ENCODE results near the gene GJB5. TPM values are rescaled to one million over a fixed set of nuclear protein-coding genes. Genes with fewer than 3 reads are reported as not detected.

GJB5 gene
- total RNA-seq, 2 experiments from 2014 or later, result not detected

DNA sequence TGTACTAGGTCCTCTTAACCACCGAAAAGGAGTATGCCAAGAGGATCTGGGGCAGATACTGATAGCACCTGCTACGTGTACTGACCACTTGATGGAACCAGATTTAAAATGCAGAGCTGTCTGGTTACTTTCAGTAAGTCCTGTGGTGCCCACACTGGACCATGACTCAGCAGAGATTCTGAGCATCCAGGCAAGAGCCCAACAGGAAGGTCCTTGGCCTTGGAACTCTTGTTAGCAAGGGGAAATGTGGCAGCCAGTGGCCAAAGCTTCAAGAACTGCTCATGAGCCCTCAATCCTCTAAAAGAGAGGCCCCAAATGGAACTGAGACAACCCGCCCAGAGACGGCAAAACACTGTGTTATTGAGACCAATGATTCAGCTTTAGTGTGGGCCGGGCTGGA, 4.2 kb upstream of the GJB5 start:
- Mint-ChIP-seq H3K4me3 (no peak overlapping the region), H3K27me3 (peaks cover 6% of the 10 kb centered on the region), H3K36me3 (ENCODE audit: low read depth) (no peaks in the 10 kb centered on the region), H3K4me1 (no peaks in the 10 kb centered on the region), H3K27ac (no peak overlapping the region), H3K9me3 (no peaks in the 10 kb centered on the region)
- ChIA-PET POLR2A (no interaction called here), CTCF (interaction anchor here (3.4 kb wide), 1 partner anchor 8 kb away, joined by 18 read pairs; no protein-coding TSS in a partner anchor)
- DNase-seq, result no peak

DNA sequence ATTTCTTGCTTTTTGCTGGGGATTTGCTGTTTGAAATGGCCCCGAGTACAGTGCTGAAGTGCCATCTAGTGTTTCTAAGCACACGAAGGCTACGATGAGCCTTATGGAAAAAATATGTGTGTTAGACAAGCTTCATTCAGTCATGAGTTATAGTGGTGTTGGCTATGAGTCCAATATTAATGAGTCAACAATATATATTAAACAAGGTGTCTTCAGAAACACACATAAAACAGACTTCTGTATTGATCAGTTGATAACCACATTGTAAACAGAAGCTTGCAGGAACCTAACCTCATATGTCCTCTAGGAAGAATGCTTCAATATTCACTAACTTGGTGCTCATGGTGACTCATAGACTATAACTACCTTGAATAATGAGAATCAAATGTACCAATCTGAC, 1.7 kb upstream of the GJB5 start:
- Mint-ChIP-seq H3K27me3 (peaks cover 6% of the 10 kb centered on the region), H3K4me1 (no peaks in the 10 kb centered on the region), H3K4me3 (no peak overlapping the region), H3K27ac (no peak overlapping the region), H3K9me3 (no peaks in the 10 kb centered on the region), H3K36me3 (ENCODE audit: low read depth) (no peaks in the 10 kb centered on the region)
- POLR2A ChIA-PET, result no interaction called here
- CTCF ChIA-PET, result interaction anchor here (3.4 kb wide), 1 partner anchor 10 kb away, joined by 18 read pairs; no protein-coding TSS in a partner anchor
- DNase-seq, result no peak

DNA sequence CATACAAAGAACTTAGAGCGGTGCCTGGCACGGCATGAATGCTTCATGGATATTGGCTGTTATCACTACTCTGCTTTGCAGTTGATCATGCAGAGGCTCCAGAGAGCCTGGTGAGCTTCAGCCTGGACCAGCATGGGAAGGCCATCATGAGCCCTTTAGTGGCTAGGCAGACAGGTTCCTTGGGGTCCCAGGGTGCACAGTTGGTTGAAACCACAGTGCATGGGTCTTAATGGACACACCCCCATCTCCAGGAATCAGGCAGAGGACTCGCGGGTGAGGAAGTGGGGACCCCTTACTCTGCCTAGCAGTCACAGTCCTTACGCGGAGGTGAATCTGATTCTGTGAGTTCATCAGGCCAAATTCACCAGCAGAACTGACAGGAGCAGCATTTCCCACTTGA, 1.1 kb downstream of the GJB5 start:
- Mint-ChIP-seq H3K27me3 (peaks cover 4% of the 10 kb centered on the region), H3K4me3 (no peak overlapping the region), H3K27ac (no peak overlapping the region), H3K36me3 (ENCODE audit: low read depth) (no peaks in the 10 kb centered on the region), H3K4me1 (no peaks in the 10 kb centered on the region), H3K9me3 (no peaks in the 10 kb centered on the region)
- ChIA-PET CTCF (no interaction called here), POLR2A (no interaction called here)
- DNase-seq, result no peak

DNA sequence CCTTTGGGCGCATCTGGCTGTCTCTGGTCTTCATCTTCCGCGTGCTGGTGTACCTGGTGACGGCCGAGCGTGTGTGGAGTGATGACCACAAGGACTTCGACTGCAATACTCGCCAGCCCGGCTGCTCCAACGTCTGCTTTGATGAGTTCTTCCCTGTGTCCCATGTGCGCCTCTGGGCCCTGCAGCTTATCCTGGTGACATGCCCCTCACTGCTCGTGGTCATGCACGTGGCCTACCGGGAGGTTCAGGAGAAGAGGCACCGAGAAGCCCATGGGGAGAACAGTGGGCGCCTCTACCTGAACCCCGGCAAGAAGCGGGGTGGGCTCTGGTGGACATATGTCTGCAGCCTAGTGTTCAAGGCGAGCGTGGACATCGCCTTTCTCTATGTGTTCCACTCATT, 2.5 kb downstream of the GJB5 start:
- no peak for DNase-seq
- POLR2A ChIA-PET, result no interaction called here
- Mint-ChIP-seq H3K4me1 (no peaks in the 10 kb centered on the region), H3K9me3 (no peaks in the 10 kb centered on the region), H3K27me3 (peaks cover 4% of the 10 kb centered on the region), H3K4me3 (no peak overlapping the region), H3K36me3 (ENCODE audit: low read depth) (no peaks in the 10 kb centered on the region), H3K27ac (no peak overlapping the region)
- CTCF ChIA-PET, result interaction anchor here (0.8 kb wide), 1 partner anchor 14 kb away, joined by 4 read pairs; no protein-coding TSS in a partner anchor

DNA sequence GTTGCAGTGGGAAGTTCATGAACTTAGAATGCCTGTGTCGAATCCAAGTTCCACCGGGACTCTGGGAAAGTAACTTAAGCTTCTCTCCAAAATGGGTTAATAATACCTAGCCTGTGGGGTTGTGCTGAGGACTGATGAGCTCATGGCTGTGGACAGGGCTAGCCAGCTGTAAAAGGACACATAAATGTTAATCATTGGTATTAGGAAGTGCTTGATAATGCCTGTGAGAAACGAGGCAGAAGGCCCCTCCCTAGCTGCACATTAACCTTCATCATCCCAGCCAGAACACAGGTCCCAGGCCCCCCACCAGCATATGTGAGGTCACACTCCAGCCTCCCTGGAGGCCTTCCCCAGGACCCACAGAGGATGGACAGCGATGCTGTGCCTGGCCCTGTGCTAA, 3.9 kb downstream of the GJB5 start:
- Mint-ChIP-seq H3K4me3 (no peak overlapping the region), H3K27me3 (peaks cover 1% of the 10 kb centered on the region), H3K36me3 (ENCODE audit: low read depth) (no peaks in the 10 kb centered on the region), H3K9me3 (no peaks in the 10 kb centered on the region), H3K27ac (no peak overlapping the region), H3K4me1 (no peaks in the 10 kb centered on the region)
- ChIA-PET CTCF (no interaction called here), POLR2A (no interaction called here)
- no peak for DNase-seq

DNA sequence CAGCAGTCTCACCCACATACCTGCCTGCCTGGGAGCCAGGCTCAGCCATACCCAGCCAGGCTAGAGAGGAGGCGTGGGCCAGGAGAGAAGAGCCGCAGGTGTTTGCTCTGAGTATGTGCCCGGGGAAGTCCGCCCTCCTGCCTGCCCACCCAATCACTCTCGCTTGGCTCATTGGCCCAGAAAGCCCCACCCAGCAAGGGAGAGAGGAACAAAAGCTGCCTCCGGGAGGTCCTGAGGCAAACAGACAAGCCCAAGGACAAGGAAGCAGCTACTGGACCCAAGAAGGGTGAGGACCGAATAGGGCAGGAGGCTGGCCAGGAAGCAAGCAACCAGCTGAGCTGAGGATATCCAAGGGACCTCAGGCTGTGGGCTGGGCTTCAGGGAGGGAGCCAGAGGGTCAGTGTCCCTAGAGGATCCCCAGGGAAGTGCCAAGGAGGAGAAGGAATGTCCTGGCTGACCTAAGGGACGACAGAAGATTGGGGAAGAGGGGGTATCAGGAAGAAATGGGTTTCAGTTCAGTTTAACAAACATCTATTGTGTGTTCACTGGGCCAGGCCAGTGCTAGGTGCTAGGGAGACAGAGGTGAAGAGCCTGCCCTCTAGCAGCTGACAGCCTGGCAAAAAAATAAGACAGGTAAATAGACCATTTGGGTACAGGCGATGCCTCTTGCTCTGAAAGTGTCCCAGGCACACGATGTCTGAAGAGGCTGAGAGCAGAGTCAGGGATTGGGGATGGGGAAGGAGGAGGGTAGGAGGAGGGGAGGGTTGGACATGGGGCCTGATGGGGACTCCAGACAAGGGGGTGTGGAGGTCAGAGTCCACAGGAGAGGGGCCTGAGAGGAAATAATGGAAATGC, 4.9 kb downstream of the GJB5 start, which contains the start of gene GJB4:
TSS of gene GJB4 (plus strand) at position 238 of the 855 bp plus-strand sequence. CDS start 1,515 bp downstream, outside the sequence.
- ChIA-PET CTCF (no interaction called here), POLR2A (no interaction called here)
- DNase-seq, result no peak
- Mint-ChIP-seq H3K27me3 (no peaks in the 10 kb centered on the region), H3K4me3 (no peak within 1 kb of the TSS), H3K4me1 (no peaks in the 10 kb centered on the region), H3K36me3 (ENCODE audit: low read depth) (no peaks in the 10 kb centered on the region), H3K9me3 (no peaks in the 10 kb centered on the region), H3K27ac (no peak within 1 kb of the TSS)

DNA sequence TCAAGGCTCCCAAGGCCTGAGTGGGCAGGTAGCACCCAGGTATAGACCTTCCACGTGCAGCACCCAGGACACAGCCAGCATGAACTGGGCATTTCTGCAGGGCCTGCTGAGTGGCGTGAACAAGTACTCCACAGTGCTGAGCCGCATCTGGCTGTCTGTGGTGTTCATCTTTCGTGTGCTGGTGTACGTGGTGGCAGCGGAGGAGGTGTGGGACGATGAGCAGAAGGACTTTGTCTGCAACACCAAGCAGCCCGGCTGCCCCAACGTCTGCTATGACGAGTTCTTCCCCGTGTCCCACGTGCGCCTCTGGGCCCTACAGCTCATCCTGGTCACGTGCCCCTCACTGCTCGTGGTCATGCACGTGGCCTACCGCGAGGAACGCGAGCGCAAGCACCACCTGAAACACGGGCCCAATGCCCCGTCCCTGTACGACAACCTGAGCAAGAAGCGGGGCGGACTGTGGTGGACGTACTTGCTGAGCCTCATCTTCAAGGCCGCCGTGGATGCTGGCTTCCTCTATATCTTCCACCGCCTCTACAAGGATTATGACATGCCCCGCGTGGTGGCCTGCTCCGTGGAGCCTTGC, 6.4 kb downstream of the GJB5 start:
- POLR2A ChIA-PET, result no interaction called here
- no peak for DNase-seq
- H3K9me3 Mint-ChIP-seq, result no peaks in the 10 kb centered on the region
- CTCF ChIA-PET, result no interaction called here
- no peaks in the 10 kb centered on the region for H3K36me3 Mint-ChIP-seq (ENCODE audit: low read depth)
- no peaks in the 10 kb centered on the region for H3K27me3 Mint-ChIP-seq
- no peak overlapping the region for H3K27ac Mint-ChIP-seq
- no peaks in the 10 kb centered on the region for H3K4me1 Mint-ChIP-seq
- H3K4me3 Mint-ChIP-seq, result no peak overlapping the region

DNA sequence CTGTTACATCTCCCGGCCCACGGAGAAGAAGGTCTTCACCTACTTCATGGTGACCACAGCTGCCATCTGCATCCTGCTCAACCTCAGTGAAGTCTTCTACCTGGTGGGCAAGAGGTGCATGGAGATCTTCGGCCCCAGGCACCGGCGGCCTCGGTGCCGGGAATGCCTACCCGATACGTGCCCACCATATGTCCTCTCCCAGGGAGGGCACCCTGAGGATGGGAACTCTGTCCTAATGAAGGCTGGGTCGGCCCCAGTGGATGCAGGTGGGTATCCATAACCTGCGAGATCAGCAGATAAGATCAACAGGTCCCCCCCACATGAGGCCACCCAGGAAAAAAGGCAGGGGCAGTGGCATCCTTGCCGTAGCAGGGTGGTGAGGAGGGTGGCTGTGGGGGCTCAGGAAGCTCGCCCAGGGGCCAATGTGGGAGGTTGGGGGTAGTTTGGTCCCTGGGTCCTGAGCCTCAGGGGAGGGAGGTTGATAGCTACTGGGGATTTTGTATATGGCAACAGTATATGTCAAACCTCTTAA, 7.0 kb downstream of the GJB5 start:
- no peak overlapping the region for H3K27ac Mint-ChIP-seq
- CTCF ChIA-PET, result no interaction called here
- POLR2A ChIA-PET, result no interaction called here

DNA sequence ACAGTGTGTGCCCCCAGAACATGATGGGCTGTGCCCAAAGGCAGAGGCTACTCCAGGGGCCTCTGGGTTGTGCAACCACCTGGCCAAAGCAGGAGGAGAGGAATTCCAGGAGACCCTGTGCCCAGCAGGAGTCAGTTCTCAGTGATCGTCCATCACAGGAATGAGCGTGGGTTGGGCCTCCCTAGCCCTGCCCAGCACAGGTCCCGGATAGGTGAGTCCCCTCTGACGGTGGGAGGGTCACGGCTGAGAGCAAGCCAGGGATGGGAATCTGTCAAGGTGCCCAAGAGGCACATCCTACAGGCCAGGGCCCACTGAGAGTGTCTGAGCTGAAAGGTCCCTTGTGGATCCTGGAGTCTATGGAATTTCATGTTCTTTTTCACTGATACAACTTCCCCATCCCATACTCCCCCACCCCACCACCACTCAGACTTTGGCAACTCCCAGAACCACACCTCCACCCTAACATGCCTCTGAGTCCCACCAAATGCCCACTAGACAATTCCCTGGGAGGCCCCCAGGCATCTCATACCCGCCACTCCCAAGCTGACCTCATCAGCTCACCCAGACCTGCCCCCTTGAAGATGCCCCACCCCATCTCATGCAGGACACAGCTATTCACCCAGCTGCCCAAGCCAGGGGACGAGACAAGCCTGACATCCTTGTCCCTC, 7.8 kb downstream of the GJB5 start:
- DNase-seq, result no peak
- ChIA-PET CTCF (no interaction called here), POLR2A (no interaction called here)
- Mint-ChIP-seq H3K27ac (no peak overlapping the region), H3K9me3 (no peaks in the 10 kb centered on the region), H3K27me3 (no peaks in the 10 kb centered on the region), H3K36me3 (ENCODE audit: low read depth) (no peaks in the 10 kb centered on the region), H3K4me3 (no peak overlapping the region), H3K4me1 (no peaks in the 10 kb centered on the region)

More for the DNA sequence above, 7.0 kb downstream of the GJB5 start:
- H3K4me1 Mint-ChIP-seq, result no peaks in the 10 kb centered on the region
- no peaks in the 10 kb centered on the region for H3K36me3 Mint-ChIP-seq (ENCODE audit: low read depth)
- H3K9me3 Mint-ChIP-seq, result no peaks in the 10 kb centered on the region
- DNase-seq, result no peak
- H3K27me3 Mint-ChIP-seq, result no peaks in the 10 kb centered on the region
- no peak overlapping the region for H3K4me3 Mint-ChIP-seq

DNA sequence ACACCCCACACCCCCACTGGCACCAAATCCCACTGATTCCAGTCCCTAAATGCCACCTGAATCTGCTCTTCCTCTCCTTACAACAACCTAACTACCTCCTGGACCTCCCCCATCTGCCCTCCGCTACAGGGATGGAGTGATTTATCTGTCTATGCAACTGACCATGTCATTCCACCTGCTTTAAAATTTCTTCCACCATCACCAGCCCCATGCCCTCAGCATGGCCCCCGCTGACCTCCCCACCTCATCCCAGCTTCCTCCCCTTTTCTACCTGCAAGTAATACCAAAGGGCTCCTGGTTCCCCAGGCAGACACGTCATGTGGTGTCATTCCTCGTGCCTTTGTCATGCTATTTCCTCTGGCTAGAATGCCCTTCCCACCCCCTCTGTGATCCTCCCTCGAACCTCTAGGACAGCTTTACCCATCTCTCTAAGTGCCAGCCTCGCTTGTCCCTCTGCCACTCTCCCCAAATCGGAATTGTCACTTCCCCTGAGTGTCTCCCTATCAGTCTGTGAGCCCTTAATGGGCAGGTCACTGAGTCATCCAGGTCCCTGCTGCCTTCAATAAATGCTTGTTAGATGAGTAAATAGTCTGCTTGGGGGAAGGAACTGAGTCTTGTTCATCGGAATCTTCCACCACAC, 8.4 kb downstream of the GJB5 start:
- no peak overlapping the region for H3K27ac Mint-ChIP-seq
- H3K4me3 Mint-ChIP-seq, result no peak overlapping the region
- no peaks in the 10 kb centered on the region for H3K4me1 Mint-ChIP-seq
- no peak for DNase-seq
- ChIA-PET POLR2A (no interaction called here), CTCF (interaction anchor here (0.6 kb wide), 1 partner anchor 1096 kb away, joined by 4 read pairs; no protein-coding TSS in a partner anchor)
- no peaks in the 10 kb centered on the region for H3K9me3 Mint-ChIP-seq
- no peaks in the 10 kb centered on the region for H3K27me3 Mint-ChIP-seq
- no peaks in the 10 kb centered on the region for H3K36me3 Mint-ChIP-seq (ENCODE audit: low read depth)

DNA sequence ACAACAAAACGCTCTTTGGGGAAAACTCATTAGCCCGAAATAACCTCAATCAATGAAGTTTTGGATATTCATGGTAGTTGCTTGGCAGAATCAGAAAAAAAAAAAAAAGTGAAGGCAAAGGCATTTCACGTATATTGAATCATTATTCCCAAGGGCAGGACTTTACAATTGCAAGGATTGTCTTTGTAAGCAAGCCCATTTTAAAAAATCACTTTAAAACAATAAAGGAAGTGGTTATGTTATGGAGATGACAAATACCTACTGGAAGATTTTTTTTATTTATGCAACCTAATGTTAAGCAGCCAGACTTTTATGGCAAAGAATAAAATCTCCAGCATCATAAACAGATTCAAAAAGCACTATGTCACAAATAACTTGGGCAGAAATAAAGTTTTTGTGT, 14.0 kb downstream of the GJB5 start:
- POLR2A ChIA-PET, result no interaction called here
- DNase-seq, result no peak

DNA sequence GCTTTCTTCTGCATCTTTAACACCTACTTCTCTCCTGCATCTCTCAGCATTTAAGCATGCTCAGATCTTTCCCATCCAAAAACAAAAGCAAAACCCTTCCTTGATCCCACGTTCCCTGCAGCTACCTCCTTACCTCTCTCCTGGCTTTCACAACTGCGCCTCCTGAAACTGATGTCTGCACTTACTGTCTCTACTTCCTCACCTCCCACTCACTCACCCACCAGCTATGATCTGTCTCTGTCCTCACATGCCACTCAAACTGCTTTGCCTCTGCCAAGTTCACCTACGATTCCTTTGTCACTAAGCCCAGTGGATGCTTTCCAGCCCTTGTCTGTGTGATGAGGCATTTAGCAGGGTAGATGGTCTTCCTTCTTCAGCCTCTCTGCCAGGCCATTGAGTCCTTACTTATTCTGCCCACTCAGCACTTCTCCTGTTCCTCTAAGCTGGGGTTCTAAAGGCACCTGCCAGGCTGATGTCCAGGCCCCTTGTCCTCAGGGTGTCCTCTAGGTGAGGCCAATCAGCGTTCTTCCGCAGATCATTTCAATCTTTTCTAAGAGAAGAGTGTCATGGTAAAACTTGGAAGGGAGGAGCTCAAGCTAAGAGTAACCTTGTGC, 16.2 kb downstream of the GJB5 start:
- Mint-ChIP-seq H3K36me3 (ENCODE audit: low read depth) (no peaks in the 10 kb centered on the region), H3K4me3 (no peak overlapping the region), H3K4me1 (no peaks in the 10 kb centered on the region), H3K9me3 (no peaks in the 10 kb centered on the region), H3K27me3 (peaks cover 1% of the 10 kb centered on the region), H3K27ac (no peak overlapping the region)
- ChIA-PET POLR2A (no interaction called here), CTCF (no interaction called here)
- no peak for DNase-seq

More for the DNA sequence above, 14.0 kb downstream of the GJB5 start:
- CTCF ChIA-PET, result no interaction called here
- no peaks in the 10 kb centered on the region for H3K27me3 Mint-ChIP-seq
- H3K36me3 Mint-ChIP-seq (ENCODE audit: low read depth), result no peaks in the 10 kb centered on the region
- H3K27ac Mint-ChIP-seq, result no peak overlapping the region
- H3K9me3 Mint-ChIP-seq, result no peaks in the 10 kb centered on the region
- no peak overlapping the region for H3K4me3 Mint-ChIP-seq
- no peaks in the 10 kb centered on the region for H3K4me1 Mint-ChIP-seq
